GM19397 (cell line): ENCODE data around the gene MED13L.
"Not testable (repeated sequence)": the region's sequence is repeated elsewhere in the genome, so short reads cannot be mapped to it uniquely, and the experiment has no call there.

Source experiments
- ATAC-seq: cut with Tn5 transposase; IDR thresholded peaks from one replicate; pipeline ENCODE4 v1.9.1; 2021; ENCODE audit warnings: mild to moderate bottlenecking, moderate library complexity; ENCODE audit not compliant: unreplicated experiment

Gene MED13L

DNA sequence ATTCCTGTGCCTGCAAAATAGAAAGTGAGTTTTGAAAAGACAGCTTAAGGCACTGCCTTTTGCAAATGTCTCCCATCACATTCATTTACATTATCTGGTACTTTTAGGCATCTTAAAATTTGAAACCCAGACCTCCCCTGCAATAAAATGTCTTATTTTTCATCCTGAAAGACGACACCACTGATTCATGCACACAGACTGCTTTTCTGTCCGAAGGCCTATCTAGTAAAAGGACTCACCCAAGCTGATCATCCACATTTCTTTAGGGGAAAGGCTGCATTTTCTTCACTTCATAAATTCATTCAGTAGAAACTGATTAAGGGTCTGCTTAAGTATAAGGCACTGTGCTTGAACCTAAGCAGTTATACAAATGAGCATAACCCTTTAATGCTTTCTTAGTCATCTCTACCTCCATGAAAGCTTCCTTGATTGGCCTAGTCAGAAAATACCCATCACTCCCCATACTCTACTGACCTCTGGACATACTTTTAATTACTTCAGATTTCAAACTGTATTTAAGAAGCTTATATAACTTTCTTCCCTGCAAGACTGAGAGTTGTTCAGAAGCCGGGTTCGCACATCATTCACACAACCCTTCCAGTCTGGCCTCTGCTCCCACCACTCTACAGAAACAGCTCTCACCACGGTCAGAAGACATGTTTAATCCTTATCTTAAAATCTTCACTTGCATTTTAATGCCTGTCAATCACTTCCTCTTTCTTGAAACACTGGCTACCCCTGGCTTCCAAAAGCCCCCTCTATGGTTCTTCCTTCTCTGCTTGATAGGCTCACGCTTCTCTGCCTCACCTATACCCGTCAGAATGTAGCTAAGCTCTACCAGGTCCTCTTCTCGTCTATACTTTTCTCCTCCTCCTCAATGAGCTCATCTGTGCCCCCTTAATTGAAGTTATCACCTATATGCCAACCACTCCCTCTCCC lies 288.6 kb downstream of the MED13L start:
- ATAC-seq, result no peak

DNA sequence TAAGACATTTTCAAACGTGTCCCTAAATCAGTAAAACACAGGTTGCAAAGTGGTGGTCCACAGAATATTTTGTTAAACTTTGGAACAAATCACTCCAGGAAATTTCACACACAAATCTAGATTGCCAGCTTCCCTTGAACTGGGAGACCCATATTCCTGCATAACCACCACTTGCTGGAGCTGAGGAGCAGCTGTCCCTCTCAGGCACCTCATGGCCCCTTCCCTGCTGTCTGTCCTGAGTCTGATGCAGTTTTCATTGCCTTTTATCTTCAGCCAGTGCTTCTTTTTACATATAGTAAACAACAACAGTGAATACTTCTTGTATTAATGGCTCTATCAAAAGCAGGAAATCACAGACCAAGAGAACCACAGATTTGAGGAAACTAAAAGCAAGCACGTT lies 289.3 kb downstream of the MED13L start:
- ATAC-seq, result no peak

DNA sequence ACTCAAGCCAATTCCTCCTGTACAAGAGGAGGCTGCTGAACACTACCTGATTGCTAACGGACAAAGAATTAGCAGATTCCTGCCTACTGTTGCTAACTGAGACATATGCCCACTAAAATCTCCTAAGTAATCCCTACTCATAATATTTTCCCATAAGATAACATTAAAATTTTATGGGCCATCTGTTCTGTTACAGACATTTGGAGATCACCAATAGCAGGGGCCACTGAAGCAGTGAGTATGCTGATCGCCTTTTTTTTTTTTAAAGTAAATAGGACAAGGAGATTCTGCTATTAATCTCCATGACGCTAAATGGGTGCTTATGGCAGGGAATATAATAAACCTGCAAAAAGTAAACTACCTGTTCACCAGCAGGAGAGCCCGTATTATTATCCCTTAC lies 292.9 kb downstream of the MED13L start:
- no peak for ATAC-seq

DNA sequence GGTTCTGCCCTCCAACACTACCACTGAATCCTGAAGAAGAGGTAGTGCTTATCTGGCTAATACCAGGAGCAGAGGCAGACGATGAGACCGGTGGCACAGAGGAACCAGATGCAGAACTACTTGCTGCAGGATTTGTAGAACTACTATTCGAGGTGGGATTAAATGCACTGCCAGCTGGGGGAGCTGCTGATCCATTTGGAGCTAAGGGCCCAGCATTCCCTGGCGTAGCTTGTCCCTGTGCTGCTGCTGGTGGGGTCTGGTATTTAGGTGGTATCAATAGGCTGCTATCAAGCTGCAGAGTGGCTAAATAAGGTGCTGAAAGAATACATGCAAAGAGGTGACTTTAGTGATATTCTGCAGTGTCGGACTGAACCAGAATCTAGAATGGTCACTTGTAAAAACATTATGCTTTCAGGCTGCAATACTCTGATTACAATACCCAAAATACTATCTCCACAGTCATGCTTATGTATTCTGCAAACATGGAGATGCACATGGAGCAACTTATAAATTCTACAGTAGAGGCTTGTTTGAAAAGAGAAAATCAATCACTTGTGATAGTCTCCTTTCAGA lies 294.2 kb downstream of the MED13L start:
- ATAC-seq, result no peak

DNA sequence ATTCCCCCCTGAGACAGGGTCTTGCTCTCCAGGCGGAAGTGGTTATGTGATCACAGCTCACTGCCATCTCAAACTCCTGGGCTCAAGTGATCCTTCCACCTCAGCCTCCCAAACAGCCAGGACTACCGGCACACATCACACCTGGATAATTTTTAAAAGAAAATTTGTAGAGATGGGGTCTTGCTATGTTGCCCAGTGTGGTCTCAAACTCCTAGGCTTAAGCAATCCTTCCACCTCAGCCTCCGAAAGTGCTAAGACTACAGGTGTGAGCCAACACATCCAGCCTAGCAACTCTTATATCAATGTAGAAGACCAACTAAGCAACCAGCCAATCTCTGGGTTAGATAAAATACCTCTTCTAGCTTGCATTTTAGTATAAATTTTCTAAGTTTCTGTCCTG lies 297.2 kb downstream of the MED13L start:
- ATAC-seq, result no peak

DNA sequence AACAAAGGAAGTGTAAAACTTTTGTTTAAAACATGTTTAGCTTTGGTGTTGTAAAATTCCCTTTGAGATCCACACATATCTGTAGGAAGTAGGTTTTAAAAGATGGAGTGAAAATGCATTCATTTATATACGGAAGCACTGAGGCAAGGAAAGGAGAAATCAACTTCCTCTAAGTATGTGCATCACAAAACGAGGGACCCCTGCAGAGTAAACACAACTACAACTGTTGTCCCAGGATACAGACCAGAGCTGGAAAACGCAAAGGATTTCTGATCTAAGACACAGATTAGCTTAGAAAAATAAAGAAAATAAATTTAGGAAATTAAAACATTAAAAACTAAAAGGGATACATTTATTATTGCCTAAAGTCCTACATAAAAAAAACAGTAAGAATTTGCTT lies 297.6 kb downstream of the MED13L start:
- no peak for ATAC-seq

DNA sequence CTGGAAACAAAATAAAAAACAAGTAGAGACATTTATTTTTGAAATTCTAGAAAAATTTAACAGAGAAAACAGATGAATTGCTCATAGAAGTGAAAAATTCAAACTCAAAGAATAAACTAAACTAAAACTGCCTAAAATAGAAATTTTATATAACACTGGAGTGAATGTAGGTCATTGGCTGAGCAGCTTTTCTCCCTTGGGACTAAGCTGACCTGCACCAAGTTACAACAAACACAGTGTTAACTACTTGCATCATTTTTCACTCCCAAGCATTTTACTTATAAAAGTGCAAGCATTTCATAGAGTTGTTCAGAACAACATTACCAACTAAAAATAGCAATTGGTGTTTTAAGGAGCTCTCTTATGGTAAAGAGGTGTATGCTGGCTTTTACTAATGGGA lies 298.1 kb downstream of the MED13L start:
- ATAC-seq, result no peak

DNA sequence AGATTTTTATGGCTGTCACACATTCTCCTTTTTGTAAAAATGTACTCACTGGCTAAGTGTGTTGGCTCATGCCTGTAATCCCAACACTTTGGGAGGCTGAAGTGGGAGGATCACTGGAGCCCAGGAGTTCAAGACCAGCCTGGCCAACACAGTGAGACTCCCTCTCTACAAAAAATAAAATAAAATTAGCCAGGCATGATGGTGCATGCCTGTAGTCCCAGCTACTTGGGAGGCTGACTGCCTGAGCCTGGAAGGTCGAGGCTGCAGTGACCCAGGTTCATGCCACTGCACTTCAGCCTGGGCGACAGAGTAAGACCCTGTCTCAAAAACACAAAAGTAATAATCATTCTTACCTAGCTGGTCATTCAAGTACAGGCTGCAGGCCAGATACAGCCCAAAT lies 300.7 kb downstream of the MED13L start:
- ATAC-seq, result not testable (repeated sequence)

DNA sequence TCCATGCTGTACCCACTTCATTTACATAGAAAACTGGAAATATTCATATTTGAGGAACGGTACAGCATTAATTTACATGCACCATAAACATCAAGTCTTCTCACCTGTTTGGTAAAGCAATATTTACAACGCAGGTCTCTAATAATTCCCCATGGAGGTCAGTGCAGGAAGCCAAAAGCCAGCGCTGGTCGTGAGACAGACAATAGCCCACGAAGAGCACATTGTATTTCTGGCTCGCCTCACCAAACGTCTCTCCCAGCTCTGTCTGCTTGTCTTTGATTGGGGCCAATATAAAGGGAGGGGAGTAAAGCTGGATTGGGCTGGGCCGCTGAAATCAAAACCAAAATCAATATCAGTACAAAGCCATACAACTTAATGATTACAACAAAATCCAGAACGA lies 302.1 kb downstream of the MED13L start:
- ATAC-seq, result no peak

DNA sequence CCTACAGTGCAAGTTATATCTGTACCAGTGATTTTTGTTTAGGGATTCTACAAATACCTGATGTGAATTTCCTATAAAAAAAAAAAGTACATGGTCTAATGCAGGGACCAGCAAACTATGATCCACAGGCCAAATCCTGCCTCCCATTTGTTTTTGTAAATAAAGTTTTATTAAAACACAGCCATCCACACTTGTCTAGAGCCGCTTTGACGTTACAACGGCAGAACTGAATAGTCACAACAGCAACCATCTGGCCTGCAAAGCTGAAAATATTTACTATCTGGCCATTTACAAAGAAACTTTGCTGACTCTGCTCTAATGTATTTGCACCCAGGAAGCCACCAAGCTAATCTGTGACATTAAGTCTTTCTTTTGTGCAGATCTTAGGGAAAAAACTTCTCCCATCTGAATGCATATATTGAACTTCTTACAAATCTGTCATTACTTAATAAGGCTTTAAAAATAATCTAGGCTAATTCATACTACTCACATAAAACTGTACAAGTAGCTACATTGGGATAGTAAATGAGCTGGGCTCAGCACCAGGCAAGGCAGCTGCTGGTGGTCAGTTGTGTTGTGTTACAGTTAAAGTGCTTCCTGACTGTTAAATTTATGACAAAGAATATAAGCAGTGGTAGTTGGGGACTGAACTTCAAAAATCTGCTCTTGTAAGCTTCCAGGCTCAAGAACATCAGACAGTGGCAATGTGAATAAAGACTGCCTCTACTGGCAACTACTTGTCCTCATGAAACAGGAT lies 303.3 kb downstream of the MED13L start:
- no peak for ATAC-seq

DNA sequence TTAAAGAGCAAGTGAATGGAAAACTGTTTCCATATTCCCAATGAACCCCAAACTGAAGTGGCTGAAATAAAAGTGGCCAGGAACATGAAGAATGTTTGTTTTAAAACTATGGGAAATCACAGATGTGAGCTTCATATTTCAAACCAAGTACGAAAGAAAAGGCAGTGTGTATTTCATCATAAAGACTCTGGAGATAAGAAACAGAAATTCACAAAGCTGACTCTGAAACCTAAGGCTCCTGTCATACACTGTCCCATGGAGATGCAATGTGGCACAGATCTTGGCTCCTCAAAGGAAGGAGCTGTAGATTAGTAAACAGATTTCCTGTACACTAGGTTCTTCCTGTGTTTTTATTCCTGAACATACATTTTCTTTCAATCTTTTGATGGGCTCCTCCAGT lies 304.4 kb downstream of the MED13L start:
- ATAC-seq, result no peak

DNA sequence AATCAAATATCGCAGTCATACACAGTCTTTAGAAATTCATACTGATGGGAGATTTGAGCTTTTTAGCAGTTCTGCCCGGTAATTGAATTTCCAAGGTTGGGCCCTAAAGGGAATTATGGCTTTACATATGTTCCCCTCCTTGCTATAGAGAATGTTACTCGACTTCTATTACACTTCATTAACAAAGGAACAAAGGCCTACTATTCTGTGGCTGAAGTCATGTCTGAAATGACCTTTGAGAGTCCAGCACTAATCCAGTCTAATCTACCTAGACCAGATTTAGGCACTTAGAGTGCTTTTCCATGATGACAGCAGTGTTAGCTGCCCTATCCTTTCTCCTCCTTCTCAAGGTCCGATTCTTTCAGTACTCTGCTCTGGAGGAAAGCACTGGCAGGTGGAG lies 305.3 kb downstream of the MED13L start:
- ATAC-seq, result no peak

DNA sequence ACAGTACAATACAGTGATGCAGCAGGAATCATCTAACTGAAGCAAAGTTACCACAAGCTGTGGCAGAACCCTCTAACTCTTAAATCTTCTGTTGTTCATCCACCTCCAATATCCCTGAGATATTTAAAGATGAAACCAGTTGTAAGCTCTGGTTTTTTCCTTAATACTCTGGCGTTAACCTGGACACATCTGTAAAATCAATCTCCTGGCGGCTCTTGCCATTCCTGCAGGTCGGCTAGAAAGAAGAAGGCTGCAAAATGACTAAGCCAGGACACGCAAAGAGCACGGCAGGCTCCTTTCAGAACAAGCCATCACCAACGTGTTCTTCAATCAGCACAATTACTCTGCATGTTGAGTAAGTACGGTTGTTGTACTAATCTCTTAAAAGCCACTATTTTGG lies 309.3 kb downstream of the MED13L start:
- ATAC-seq, result no peak

DNA sequence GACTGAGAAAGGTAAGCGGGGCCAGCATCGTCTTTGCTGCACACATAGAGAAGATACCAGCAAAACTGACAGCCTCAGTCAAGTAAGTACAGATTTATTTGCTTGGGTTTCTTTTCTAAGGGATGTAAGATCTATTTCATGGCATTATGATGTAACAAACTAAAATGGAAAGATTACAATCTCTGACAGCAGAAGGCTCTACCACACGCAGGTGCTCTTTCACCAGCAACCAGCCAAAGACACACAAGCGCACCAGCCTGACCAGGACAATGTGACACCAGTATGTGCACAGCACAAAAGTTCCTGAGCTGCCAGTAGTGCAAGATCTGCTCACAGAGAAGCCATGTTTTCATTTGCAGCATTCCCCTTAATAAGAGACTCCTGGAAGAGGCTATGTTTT lies 311.1 kb downstream of the MED13L start:
- ATAC-seq, result no peak

DNA sequence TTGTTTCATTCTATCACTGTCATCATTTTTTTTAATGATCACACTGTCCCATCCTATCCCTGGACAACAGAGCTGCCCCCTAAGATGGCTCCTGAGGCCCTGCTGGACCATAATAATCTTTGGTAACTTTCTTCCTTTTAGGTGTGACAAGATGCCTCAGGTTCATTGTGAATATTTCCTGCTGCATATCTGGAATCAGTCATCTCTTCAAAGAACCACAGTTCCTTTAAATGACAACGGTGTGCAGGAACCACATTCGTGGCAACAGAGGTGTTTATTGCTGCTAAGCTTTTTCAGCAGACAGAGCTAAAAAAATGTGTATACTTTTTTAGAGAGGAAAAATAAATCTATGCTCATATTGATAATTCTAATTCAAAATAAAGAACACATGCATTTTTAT lies 312.9 kb downstream of the MED13L start:
- ATAC-seq, result no peak

DNA sequence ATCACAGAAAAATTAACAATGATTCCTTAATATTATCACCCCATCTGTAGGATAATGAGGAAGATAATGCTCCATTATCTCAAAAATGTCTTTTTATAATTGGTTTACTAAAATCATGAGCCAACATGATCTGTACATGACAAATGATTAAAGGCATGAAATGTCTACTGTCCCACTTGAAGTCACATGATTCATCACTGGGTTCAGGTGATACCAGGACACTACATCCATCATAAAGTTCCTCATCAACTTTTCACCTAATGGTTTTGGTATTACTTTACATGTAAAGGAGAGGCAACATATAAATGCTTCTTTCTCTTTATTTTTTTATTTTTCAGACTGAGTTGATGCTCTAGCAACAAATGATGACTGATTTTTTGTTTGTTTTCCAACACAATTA lies 313.3 kb downstream of the MED13L start:
- ATAC-seq, result no peak

DNA sequence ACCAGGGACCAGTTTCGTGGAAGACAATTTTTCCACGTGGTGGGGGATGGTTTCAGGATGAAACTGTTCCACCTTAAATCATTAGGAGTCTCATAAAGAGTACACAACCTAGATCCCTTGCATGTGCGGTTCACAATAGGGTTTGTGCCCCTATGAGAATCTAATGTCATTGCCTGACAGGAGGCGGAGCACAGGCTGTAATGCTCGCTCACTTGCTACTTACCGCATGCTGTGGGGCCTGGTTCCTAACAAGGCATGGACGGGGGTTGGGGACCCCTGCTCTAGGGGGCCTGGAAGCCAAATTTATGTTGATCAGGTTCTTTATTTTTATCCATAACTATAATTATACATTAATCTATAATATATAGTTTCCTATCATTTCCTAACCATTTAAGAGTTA lies 315.3 kb downstream of the MED13L start:
- ATAC-seq, result no peak

DNA sequence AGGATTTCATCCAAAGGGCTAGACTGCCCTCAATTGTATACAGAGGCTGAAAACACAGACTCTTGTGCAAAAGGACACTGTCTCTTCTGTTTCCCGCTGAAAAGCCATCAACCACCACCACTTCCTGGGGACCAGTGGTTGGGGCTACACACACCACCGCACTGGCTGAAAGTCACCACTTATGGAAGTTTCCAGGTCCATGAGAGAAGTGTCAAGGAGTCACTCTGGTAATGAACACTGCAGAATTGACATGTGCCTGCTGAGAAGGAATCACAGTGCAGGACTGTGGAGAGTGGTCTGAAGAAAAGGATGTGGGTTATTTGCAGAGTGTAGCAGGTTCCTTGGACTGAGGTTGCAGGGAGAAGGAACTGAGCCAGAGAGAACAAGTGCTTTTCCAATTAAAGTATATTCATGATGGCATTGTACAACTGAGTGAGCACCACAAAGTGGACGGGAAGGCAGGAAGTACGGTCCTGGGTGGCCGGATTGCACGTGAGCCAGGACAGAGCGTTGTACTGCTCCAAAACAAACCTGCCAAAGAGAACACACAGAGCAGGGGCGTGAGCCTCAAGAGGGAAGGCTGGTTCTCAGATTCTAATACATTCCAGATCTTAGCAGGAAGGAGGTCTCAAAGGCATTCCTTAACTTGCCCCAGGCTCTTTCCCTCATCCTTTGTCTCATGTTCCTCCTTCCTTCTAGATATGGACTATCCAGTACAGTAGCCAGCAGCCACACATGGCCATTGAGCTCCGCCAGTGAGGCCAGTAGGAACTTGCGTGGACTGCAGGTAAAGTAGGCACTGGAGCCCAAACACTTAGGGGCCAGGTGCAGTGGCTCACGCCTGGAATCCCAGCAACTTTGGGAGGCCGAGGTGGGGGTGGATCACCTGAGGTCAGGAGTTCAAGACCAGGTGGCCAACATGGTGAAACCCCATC lies 316.4 kb downstream of the MED13L start:
- no peak for ATAC-seq

DNA sequence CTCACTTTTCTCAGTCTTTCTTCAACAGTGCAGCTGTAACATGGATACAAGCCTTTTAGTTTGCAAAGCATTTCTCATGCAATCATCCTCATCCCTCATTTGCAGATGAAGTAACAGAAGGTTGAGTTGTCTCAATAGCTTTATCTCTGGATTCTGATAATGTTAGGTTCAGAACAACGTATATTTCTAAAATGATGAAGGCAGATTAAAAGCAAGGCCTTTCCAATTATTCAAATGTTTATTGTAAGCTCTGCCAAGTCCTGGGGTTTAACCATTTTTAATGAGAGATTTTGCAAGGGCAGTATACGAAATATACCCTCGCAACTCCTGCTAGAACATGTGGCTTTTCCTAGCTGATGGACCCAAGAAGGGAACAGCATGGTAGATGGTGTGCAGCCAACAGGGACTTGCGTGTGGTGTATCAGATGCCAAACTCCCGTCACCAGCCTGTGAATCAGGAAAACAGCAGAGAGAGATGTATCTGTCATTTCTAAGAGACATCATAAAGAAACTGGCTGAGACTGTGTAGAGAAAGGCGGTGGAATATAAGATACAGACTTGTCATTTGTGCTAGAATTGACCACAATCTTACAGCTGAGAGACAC lies 319.7 kb downstream of the MED13L start:
- no peak for ATAC-seq

DNA sequence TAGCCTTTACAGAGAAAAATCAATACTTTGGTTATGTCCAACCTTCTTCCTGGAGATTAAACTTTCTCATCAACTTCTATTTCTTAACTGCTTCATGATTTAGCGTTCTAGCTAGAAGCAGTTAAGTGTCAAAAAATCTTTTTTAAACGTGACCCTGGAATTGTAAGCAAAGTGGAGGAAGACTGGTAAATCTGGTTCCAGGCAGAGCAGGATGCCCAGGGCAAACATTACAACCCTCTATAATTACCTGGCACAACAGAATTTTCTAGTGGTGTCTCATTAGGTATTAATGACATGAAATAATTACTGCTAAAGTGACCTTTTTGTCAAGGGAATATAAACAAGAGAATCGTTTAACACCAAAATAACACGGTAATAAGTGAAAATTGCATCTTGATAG lies 320.8 kb downstream of the MED13L start:
- no peak for ATAC-seq
